GM12878 (cell line): ENCODE results near the gene SNAPC3. TPM values are rescaled to one million over a fixed set of nuclear protein-coding genes. Genes with fewer than 3 reads are reported as not detected.

ENCODE experiments used
- ATAC-seq: fragments of 200-7000 bp; cut with Tn5 transposase; 3 replicates; pipeline ENCODE4 v1.9.1; 2020; ENCODE audit warnings: mild to moderate bottlenecking, moderate library complexity
- BruUV-seq: library from RNA; stranded (reverse); fragments of 400-500 nt; replicated peaks from 2 replicates; lab custom pipeline; 2021; lab: Mats Ljungman, UMichigan
- CTCF ChIA-PET: fragments of 300-600 bp; sonication (Branson Sonifier 250); formaldehyde crosslinking; extraction: SDS; loops from one replicate; lab custom pipeline; 2021; ENCODE audit warnings: inconsistent platforms; lab: Yijun Ruan, JAX
- POLR2A ChIA-PET: fragments of 350-600 bp; formaldehyde crosslinking; extraction: SDS; loops from one replicate; lab custom pipeline; 2021; ENCODE audit warnings: inconsistent platforms; lab: Charles Lee
- RAD21 ChIA-PET: fragments of 300-600 bp; sonication (Branson Sonifier 250); formaldehyde crosslinking; loops from one replicate; lab custom pipeline; 2023; ENCODE audit warnings: antibody characterized with exemption; ENCODE audit not compliant: unreplicated experiment; lab: Charles Lee
- SMC1A ChIA-PET: fragments of 300-600 bp; sonication (Branson Sonifier 250); formaldehyde crosslinking; loops from one replicate; lab custom pipeline; 2023; ENCODE audit not compliant: unreplicated experiment, uncharacterized antibody; lab: Charles Lee
- DNase-seq: peaks from one replicate; pipeline ENCODE4 v3.0.0-alpha.2; 2011; ENCODE audit warnings: low read depth, low spot score
- FAIRE-seq: peaks from 3 replicates; lab custom pipeline; 2011; peaks lifted over from hg19 to GRCh38; lab: Jason Lieb, UNC
- H2AFZ ChIP-seq: 2 replicates; pipeline ENCODE4 v1.6.0; 2011; ENCODE audit warnings: low read depth, low read length, control low read depth; ENCODE audit not compliant: control insufficient read depth
- H3K27ac ChIP-seq: 2 replicates; pipeline ENCODE4 v1.5.1; 2011; ENCODE audit warnings: control low read depth; ENCODE audit not compliant: control insufficient read depth, insufficient read depth
- H3K27me3 ChIP-seq, 2 experiments: replicated peaks in 1 of 2; 2 replicates each; pipeline versions ENCODE4 v1.6.0 to v1.6.1; 2011; ENCODE audit warnings: low read length in 1 of 2; ENCODE audit not compliant: control insufficient read depth in 2 of 2, insufficient read depth in 2 of 2
- H3K36me3 ChIP-seq, 2 experiments: 2 replicates each; pipeline ENCODE4 v1.5.1; 2011; ENCODE audit warnings: low read length in 1 of 2; ENCODE audit not compliant: control insufficient read depth in 2 of 2, insufficient read depth in 2 of 2
- H3K4me1 ChIP-seq: 2 replicates; pipeline ENCODE4 v1.6.1; 2011; ENCODE audit warnings: mild to moderate bottlenecking, low read length, moderate library complexity, mixed read lengths; ENCODE audit not compliant: control insufficient read depth, insufficient read depth
- H3K4me2 ChIP-seq: 2 replicates; pipeline ENCODE4 v1.6.0; 2011; ENCODE audit warnings: control low read depth; ENCODE audit not compliant: control insufficient read depth, insufficient read depth
- H3K4me3 ChIP-seq: fragments of 200-600 bp; sonication (generic); 2 replicates; pipeline ENCODE4 v1.5.1; 2016
- H3K79me2 ChIP-seq: 2 replicates; pipeline ENCODE4 v1.6.0; 2011; ENCODE audit warnings: low read length; ENCODE audit not compliant: control insufficient read depth, insufficient read depth
- H3K9ac ChIP-seq: 2 replicates; pipeline ENCODE4 v1.8.0; 2011; ENCODE audit warnings: low read length, control low read depth, mixed read lengths; ENCODE audit not compliant: control insufficient read depth, insufficient read depth
- H3K9me3 ChIP-seq: replicated peaks from 3 replicates; pipeline ENCODE4 v1.5.1; 2011; ENCODE audit warnings: mild to moderate bottlenecking, low read length; ENCODE audit not compliant: control insufficient read depth, insufficient read depth
- H4K20me1 ChIP-seq: 2 replicates; pipeline ENCODE4 v1.6.0; 2011; ENCODE audit not compliant: control insufficient read depth, insufficient read depth
- ASH2L ChIP-seq: fragments of 300-600, 200-600 bp; sonication (generic); IDR thresholded peaks from 2 replicates; pipeline ENCODE4 v1.6.1; 2017; ENCODE audit warnings: low read depth, mild to moderate bottlenecking, borderline replicate concordance
- BCL3 ChIP-seq: IDR thresholded peaks from 2 replicates; pipeline ENCODE4 v1.6.1; 2011; ENCODE audit warnings: borderline replicate concordance, low read depth, mild to moderate bottlenecking, moderate library complexity, low read length; ENCODE audit not compliant: insufficient read depth, poor library complexity, severe bottlenecking
- CREB1 ChIP-seq: IDR thresholded peaks from 2 replicates; pipeline ENCODE4 v1.6.1; 2012; ENCODE audit warnings: low read depth, mild to moderate bottlenecking, inconsistent platforms
- CTCF ChIP-seq, 3 experiments: IDR thresholded peaks in 2 of 3; conservative IDR thresholded peaks in 1 of 3; 2 replicates each; pipeline ENCODE4 v1.5.1; 2011; ENCODE audit warnings: low read depth in 3 of 3, low read length in 3 of 3, mild to moderate bottlenecking in 3 of 3, control low read depth in 2 of 3, moderate library complexity in 2 of 3, inconsistent platforms in 1 of 3, mixed read lengths in 1 of 3; ENCODE audit not compliant: control insufficient read depth in 2 of 3, insufficient read depth in 1 of 3; ENCODE audit errors: extremely low read depth in 1 of 3
- FOXK2 ChIP-seq: fragments of 450-650 bp; IDR thresholded peaks from 2 replicates; pipeline ENCODE4 v1.6.1; 2017; ENCODE audit warnings: mild to moderate bottlenecking, moderate library complexity
- IRF3 ChIP-seq: fragments of 450-650 bp; IDR thresholded peaks from 2 replicates; pipeline ENCODE4 v1.6.1; 2014; ENCODE audit warnings: mild to moderate bottlenecking
- MTA3 ChIP-seq: IDR thresholded peaks from 2 replicates; pipeline ENCODE4 v1.6.1; 2012; ENCODE audit warnings: low read length, inconsistent platforms, borderline replicate concordance
- RAD21 ChIP-seq: IDR thresholded peaks from 2 replicates; pipeline ENCODE4 v1.6.1; 2011; ENCODE audit warnings: mild to moderate bottlenecking, low read depth, low read length, moderate library complexity; ENCODE audit not compliant: insufficient read depth
- RAD51 ChIP-seq: fragments of 450-650 bp; IDR thresholded peaks from 2 replicates; pipeline ENCODE4 v1.6.1; 2016; ENCODE audit warnings: moderate library complexity, mild to moderate bottlenecking, inconsistent platforms
- TARDBP ChIP-seq: IDR thresholded peaks from 2 replicates; pipeline ENCODE4 v1.6.1; 2016; ENCODE audit warnings: borderline replicate concordance
- WGBS: methylation state at CpG from one replicate; pipeline ENCODE4 v1.1.6; 2016; ENCODE audit warnings: low lambda C conversion rate; ENCODE audit not compliant: insufficient replicate concordance, insufficient coverage; ENCODE audit errors: missing lambda C conversion rate; 5-methylcytosine and 5-hydroxymethylcytosine counted together
- in situ Hi-C: fragments of 300-500 bp; cut with MboI; formaldehyde crosslinking; loops from 9 replicates; pipeline ENCODE4 v1.14.3; 2018; ENCODE audit warnings: mixed read lengths
- intact Hi-C: fragments of 100-400 bp; cut with micrococcal nuclease; formaldehyde crosslinking; loops from one replicate; pipeline ENCODE4 v1.14.2; 2022; ENCODE audit not compliant: unreplicated experiment
- polyA plus RNA-seq, 11 experiments: library from polyadenylated mRNA; depleted of rRNA in 4 of 11; unstranded in 6 of 11; stranded (reverse) in 5 of 11; fragments of >200 nt; fragmentation: Nextera tagmentation in 4 of 11; fragmentation: Illumina TruSeq in 1 of 11; extraction: Ambion mirVana in 4 of 11; extraction: Trizol in 1 of 11; gene quantifications; 1 replicate in 1 of 11; 2 replicates in 10 of 11; pipeline versions ENCODE4 v1.2.1 to v1.2.3, GENCODE V29; 2011 to 2016; ENCODE audit warnings: inconsistent platforms in 2 of 11, missing spikeins in 2 of 11, low read depth in 1 of 11
- total RNA-seq, 4 experiments: library from RNA; depleted of rRNA in 3 of 4; stranded (reverse); fragments of >200 nt in 3 of 4; fragmentation: Illumina TruSeq in 1 of 4; extraction: Trizol in 1 of 4; gene quantifications; 2 replicates each; pipeline versions ENCODE4 v1.2.1 to v1.2.3, GENCODE V29; 2013 to 2021

SNAPC3 gene
- total and polyA plus RNA-seq, 10 of the 15 experiments (the other 5 are each of a cell fraction or from before 2014, with no cell fraction given): 5.7 to 47.4 (median 24.6) TPM

GRCh38 chr9:15401266-15401665, 21.4 kb upstream of the SNAPC3 start (continued):
- TF ChIP-seq ASH2L (no peak), TARDBP (no peak), IRF3 (no peak), RAD51 (no peak), FOXK2 (no peak), CREB1 (no peak)

GRCh38 chr9:15403155-15403554, 19.5 kb upstream of the SNAPC3 start:
- H3K79me2 ChIP-seq: no peaks in the 10 kb centered on the region
- ChIA-PET RAD21 (interaction anchor here (1.3 kb wide), 1 partner anchor 130 kb away, joined by 5 read pairs; no protein-coding TSS in a partner anchor), CTCF (interaction anchor here (1.0 to 1.2 kb wide), 3 partner anchors 86 to 715 kb away, joined by 3 read pairs; no protein-coding TSS in a partner anchor), POLR2A (no interaction called here), SMC1A (interaction anchor here (0.6 kb wide), 1 partner anchor 190 kb away, joined by 3 read pairs; no protein-coding TSS in a partner anchor)
- H3K9me3 ChIP-seq: peaks cover 1% of the 10 kb centered on the region; the same call in 1 of the 3 replicates
- FAIRE-seq: peak; percentile 75
- H3K9ac ChIP-seq: no peak overlapping the region
- H3K27ac ChIP-seq: no peak overlapping the region
- H3K4me1 ChIP-seq: no peaks in the 10 kb centered on the region
- TF ChIP-seq MTA3 (no peak), BCL3 (no peak), RAD21 (peak; percentile 21; the same call in 1 of the 2 replicates), CTCF (IDR thresholded peaks at IDR 0.05 in 2 of 3, conservative IDR thresholded peaks at IDR 0.05 in 1 of 3; ENCODE audit: control insufficient read depth in 2 of 3, extremely low read depth in 1 of 3, insufficient read depth in 1 of 3, low read depth in 3 of 3, low read length in 3 of 3) (peak; percentile 26 to 39 (median 33); a peak in 4 of 6 replicates)
- H3K27me3 ChIP-seq: no peaks in the 10 kb centered on the region
- no peak overlapping the region for H2AFZ ChIP-seq
- no TSS peak for BruUV-seq
- 38% methylated on average over 4 of the region's 4 CpGs for WGBS
- DNase-seq: no peak
- H3K4me3 ChIP-seq: no peak overlapping the region
- H3K4me2 ChIP-seq: no peak overlapping the region
- ATAC-seq: peak; percentile 89
- no peaks in the 10 kb centered on the region for H3K36me3 ChIP-seq
- in situ Hi-C loops (no loop called here), intact Hi-C loops (no loop called here)
- no peaks in the 10 kb centered on the region for H4K20me1 ChIP-seq
